SH-SY5Y (cell line): Measurements from ENCODE around the gene NAXE.

Source experiments
- GATA2 ChIP-seq: IDR thresholded peaks from 2 replicates; pipeline ENCODE4 v1.6.1; 2011; ENCODE audit warnings: mild to moderate bottlenecking, low read depth, low read length
- GATA3 ChIP-seq: IDR thresholded peaks from 2 replicates; pipeline ENCODE4 v1.6.1; 2011; ENCODE audit warnings: low read depth, mild to moderate bottlenecking, low read length, moderate library complexity

DNA sequence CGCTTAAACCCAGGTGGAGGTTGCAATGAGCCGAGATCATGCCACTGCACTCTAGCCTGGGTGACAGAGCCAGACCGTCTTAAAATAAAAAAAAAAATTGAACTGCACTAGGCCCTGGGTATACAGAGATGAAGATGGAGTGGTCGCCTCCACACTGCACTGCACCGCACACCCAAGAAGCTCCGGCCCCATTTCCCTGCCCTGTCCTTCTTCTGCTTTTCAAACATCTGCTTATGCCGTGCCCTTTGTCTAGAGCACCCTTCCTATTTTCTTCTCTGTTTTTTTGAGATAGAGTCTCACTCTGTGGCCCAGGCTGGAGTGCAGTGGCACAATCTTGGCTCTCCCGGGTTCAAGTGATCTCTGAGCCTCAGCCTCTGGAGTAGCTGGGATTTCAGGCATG lies 36.6 kb upstream of the NAXE start:
- TF ChIP-seq GATA2 (no peak), GATA3 (no peak)
